CD8-positive, alpha-beta memory T cell (primary cell): ENCODE measurements around the gene CFAP74. TPM values are rescaled to one million over a fixed set of nuclear protein-coding genes. Genes with fewer than 3 reads are reported as not detected.
A peak's percentile ranks its signal among the peaks of the same experiment; 100 is the strongest.

Experiments used
- CTCF ChIA-PET: fragments of 350-600 bp; sonication (Branson Sonifier 250); formaldehyde crosslinking; loops from one replicate; lab custom pipeline; 2021; ENCODE audit warnings: antibody characterized with exemption; lab: Charles Lee
- POLR2A ChIA-PET: fragments of 350-600 bp; sonication (Branson Sonifier 250); formaldehyde crosslinking; loops from one replicate; lab custom pipeline; 2021; ENCODE audit warnings: antibody characterized with exemption; lab: Charles Lee
- DNase-seq, 5 donors: peaks; one replicate each; pipeline versions ENCODE4 v3.0.0 to v3.0.0-alpha.2; 2020 to 2022; ENCODE audit warnings: mixed read lengths in 1 of 5
- H3K27ac ChIP-seq: one replicate; pipeline ENCODE4 v1.7.0; 2013; ENCODE audit warnings: low read depth, mild to moderate bottlenecking, low read length, moderate library complexity
- H3K27me3 ChIP-seq: 2 replicates; pipeline ENCODE4 v1.7.0; 2013; ENCODE audit warnings: low read length, mild to moderate bottlenecking; ENCODE audit not compliant: insufficient read depth, poor library complexity, severe bottlenecking
- H3K36me3 ChIP-seq: 2 replicates; pipeline ENCODE4 v1.7.0; 2013; ENCODE audit warnings: mild to moderate bottlenecking, low read length, moderate library complexity; ENCODE audit not compliant: insufficient read depth
- H3K4me1 ChIP-seq: 2 replicates; pipeline ENCODE4 v1.7.0; 2013; ENCODE audit warnings: mild to moderate bottlenecking, low read length, moderate library complexity; ENCODE audit not compliant: insufficient read depth
- H3K4me3 ChIP-seq: 2 replicates; pipeline ENCODE4 v1.7.0; 2013; ENCODE audit warnings: mild to moderate bottlenecking, low read length
- H3K9me3 ChIP-seq: 2 replicates; pipeline ENCODE4 v1.7.0; 2013; ENCODE audit warnings: mild to moderate bottlenecking, low read length
- H3K27ac Mint-ChIP-seq, 8 donors: one replicate each; pipeline ENCODE4 v1.8.0; 2020 to 2021; ENCODE audit warnings: mixed read lengths in 8 of 8, mild to moderate bottlenecking in 6 of 8, inconsistent platforms in 3 of 8, moderate library complexity in 3 of 8
- H3K27me3 Mint-ChIP-seq, 2 donors: one replicate each; pipeline ENCODE4 v1.8.0; 2020 to 2021; ENCODE audit warnings: mixed read lengths in 2 of 2, mild to moderate bottlenecking in 1 of 2, moderate library complexity in 1 of 2
- H3K36me3 Mint-ChIP-seq, 3 donors: one replicate each; pipeline ENCODE4 v1.8.0; 2020 to 2021; ENCODE audit warnings: mixed read lengths in 3 of 3, inconsistent platforms in 1 of 3, mild to moderate bottlenecking in 1 of 3
- H3K4me1 Mint-ChIP-seq, 3 donors: one replicate each; pipeline ENCODE4 v1.8.0; 2020 to 2021; ENCODE audit warnings: mixed read lengths in 3 of 3, inconsistent platforms in 1 of 3, mild to moderate bottlenecking in 1 of 3
- H3K4me3 Mint-ChIP-seq, 7 donors: one replicate each; pipeline ENCODE4 v1.8.0; 2020 to 2021; ENCODE audit warnings: mixed read lengths in 7 of 7, mild to moderate bottlenecking in 6 of 7, moderate library complexity in 4 of 7, inconsistent platforms in 2 of 7
- H3K9me3 Mint-ChIP-seq, 5 donors: one replicate each; pipeline ENCODE4 v1.8.0; 2020 to 2022; ENCODE audit warnings: mixed read lengths in 5 of 5, mild to moderate bottlenecking in 3 of 5, moderate library complexity in 2 of 5, inconsistent platforms in 1 of 5
- polyA plus RNA-seq: library from polyadenylated mRNA; unstranded; fragments of 300-500 nt; fragmentation: Illumina TruSeq; gene quantifications from one replicate; pipeline ENCODE4 v1.2.3, GENCODE V29; 2021
- total RNA-seq, 2 experiments: library from RNA; stranded (reverse); gene quantifications; one replicate each; pipeline ENCODE4 v1.2.3, GENCODE V29; 2021

Gene CFAP74
- total and polyA plus RNA-seq, 3 experiments from 2014 or later, result not detected

GRCh38 chr1:1893291-1893985 is 110.1 kb downstream of the CFAP74 start:
- ChIA-PET CTCF (interaction anchor here (3.1 kb wide), 1 partner anchor 13 kb away, joined by 20 read pairs; no protein-coding TSS in a partner anchor), POLR2A (no interaction called here)
- Histone ChIP-seq H3K9me3 (no peaks in the 10 kb centered on the region), H3K27ac (no peak overlapping the region), H3K36me3 (no peaks in the 10 kb centered on the region), H3K4me1 (peaks cover 39% of the 10 kb centered on the region), H3K4me3 (no peak overlapping the region), H3K27me3 (no peaks in the 10 kb centered on the region)
- peak overlapping the region; percentile 29 to 92 (median 57) for H3K4me3 Mint-ChIP-seq
- peak overlapping the region in 7 of 8 donors; percentile 38 to 96 (median 85) for H3K27ac Mint-ChIP-seq
- DNase-seq, result no peak
- no peaks in the 10 kb centered on the region for H3K9me3 Mint-ChIP-seq
- peaks cover 5 to 9% of the 10 kb centered on the region in 2 donors for H3K27me3 Mint-ChIP-seq
- peaks cover 0 to 9% (median 0%) of the 10 kb centered on the region in 3 donors for H3K36me3 Mint-ChIP-seq
- peaks cover 30 to 48% (median 35%) of the 10 kb centered on the region in 3 donors for H3K4me1 Mint-ChIP-seq

DNA sequence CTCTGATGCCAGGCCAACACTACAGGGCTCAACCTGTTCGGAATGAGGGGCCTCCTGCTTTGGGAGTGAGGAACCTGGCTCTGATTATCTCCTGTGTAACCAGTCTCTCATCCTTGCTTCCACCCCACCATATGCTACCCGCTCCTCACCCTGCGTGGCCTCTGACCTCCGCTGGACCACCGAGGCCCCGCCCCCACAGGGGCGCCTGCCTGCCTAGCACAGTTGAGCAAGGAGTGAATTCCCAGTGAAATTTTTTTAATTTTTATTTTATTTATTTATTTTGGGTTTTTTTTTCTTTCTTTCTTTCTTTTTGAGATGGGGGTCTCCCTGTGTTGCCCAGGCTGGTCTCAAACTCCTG is 110.8 kb downstream of the CFAP74 start:
- peaks cover 37 to 55% (median 42%) of the 10 kb centered on the region in 3 donors for H3K4me1 Mint-ChIP-seq
- ChIA-PET CTCF (interaction anchor here (1.6 kb wide), 1 partner anchor 9 kb away, joined by 6 read pairs; no protein-coding TSS in a partner anchor), POLR2A (interaction anchor here (1.2 to 1.6 kb wide), 2 partner anchors 13 to 113 kb away, joined by 4 to 7 read pairs; no protein-coding TSS in a partner anchor)
- no peaks in the 10 kb centered on the region for H3K9me3 Mint-ChIP-seq
- H3K4me3 Mint-ChIP-seq, result peak overlapping the region; percentile 79 to 95 (median 91)
- no peak overlapping the region for H3K4me3 ChIP-seq
- no peaks in the 10 kb centered on the region for H3K27me3 ChIP-seq
- peak overlapping the region; percentile 92 to 99 (median 96) for H3K27ac Mint-ChIP-seq
- no peaks in the 10 kb centered on the region for H3K36me3 ChIP-seq
- no peak overlapping the region for H3K27ac ChIP-seq
- H3K4me1 ChIP-seq, result peaks cover 46% of the 10 kb centered on the region
- H3K36me3 Mint-ChIP-seq, result peaks cover 0 to 12% (median 0%) of the 10 kb centered on the region in 3 donors
- H3K27me3 Mint-ChIP-seq, result peaks cover 5 to 9% of the 10 kb centered on the region in 2 donors
- no peak for DNase-seq
- H3K9me3 ChIP-seq, result no peaks in the 10 kb centered on the region

GRCh38 chr1:1892079-1892762 is 111.4 kb downstream of the CFAP74 start:
- H3K27me3 ChIP-seq, result no peaks in the 10 kb centered on the region
- ChIA-PET CTCF (interaction anchor here (1.5 to 1.6 kb wide), 3 partner anchors 9 to 17 kb away, joined by 6 to 9 read pairs (median 6); no protein-coding TSS in a partner anchor), POLR2A (interaction anchor here (1.2 to 1.6 kb wide), 4 partner anchors 13 to 517 kb away, joined by 3 to 12 read pairs (median 6); no protein-coding TSS in a partner anchor)
- Mint-ChIP-seq H3K27me3 (peaks cover 5 to 9% of the 10 kb centered on the region in 2 donors), H3K4me3 (peak overlapping the region; percentile 79 to 95 (median 91)), H3K9me3 (no peaks in the 10 kb centered on the region), H3K4me1 (peaks cover 42 to 61% (median 48%) of the 10 kb centered on the region in 3 donors), H3K36me3 (peaks cover 0 to 13% (median 0%) of the 10 kb centered on the region in 3 donors), H3K27ac (peak overlapping the region; percentile 92 to 99 (median 96))
- H3K4me1 ChIP-seq, result peaks cover 51% of the 10 kb centered on the region
- peak overlapping the region; percentile 63 for H3K4me3 ChIP-seq
- H3K9me3 ChIP-seq, result no peaks in the 10 kb centered on the region
- H3K27ac ChIP-seq, result peak overlapping the region; percentile 78
- DNase-seq, result peak in 2 of 5 donors; percentile 20 to 45
- no peaks in the 10 kb centered on the region for H3K36me3 ChIP-seq

DNA sequence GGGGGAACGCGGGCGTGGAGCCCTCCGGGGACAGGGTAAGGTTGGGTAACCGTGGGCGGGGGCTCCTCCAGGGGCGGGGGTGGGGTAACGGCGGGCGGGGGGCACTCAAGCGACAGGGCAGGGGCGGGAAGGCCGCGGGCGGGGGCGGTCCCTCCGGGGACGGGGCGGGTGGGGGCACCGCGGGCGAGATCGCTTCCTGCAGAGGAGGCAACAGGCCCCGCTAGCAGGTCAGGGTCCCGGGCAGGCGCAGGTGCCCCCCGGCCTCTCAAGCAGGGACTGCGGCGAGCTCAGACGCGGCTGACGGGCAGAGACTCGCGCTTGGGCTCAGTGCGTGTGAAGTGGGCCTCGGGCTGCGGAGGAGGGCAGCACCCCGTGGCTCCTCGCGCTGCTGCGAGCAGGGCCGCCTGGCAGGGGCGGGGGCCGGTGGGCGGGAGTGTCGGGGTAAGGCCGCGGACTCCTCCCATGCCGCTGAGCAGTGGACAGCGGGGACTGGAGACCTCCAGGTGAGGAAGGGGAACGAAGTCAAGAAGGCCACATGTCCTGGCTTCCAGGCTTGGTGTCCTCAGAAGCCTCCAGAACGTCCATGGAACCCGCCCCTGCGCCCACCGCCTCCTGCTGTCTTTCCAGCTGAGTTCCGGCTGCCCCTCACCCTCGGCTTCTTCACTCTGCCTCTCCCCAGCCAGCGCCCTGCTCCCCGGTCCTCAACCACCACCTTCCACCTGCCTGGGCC is 112.1 kb downstream of the CFAP74 start:
- H3K36me3 ChIP-seq, result no peaks in the 10 kb centered on the region
- Mint-ChIP-seq H3K9me3 (no peaks in the 10 kb centered on the region), H3K27me3 (peaks cover 5 to 9% of the 10 kb centered on the region in 2 donors), H3K36me3 (peaks cover 0 to 15% (median 0%) of the 10 kb centered on the region in 3 donors), H3K27ac (peak overlapping the region; percentile 92 to 99 (median 96)), H3K4me1 (peaks cover 46 to 66% (median 54%) of the 10 kb centered on the region in 3 donors), H3K4me3 (peak overlapping the region; percentile 79 to 95 (median 91))
- peaks cover 58% of the 10 kb centered on the region for H3K4me1 ChIP-seq
- H3K9me3 ChIP-seq, result no peaks in the 10 kb centered on the region
- peak in 3 of 5 donors; percentile 79 to 86 (median 81) for DNase-seq
- ChIA-PET CTCF (interaction anchor here (1.5 to 1.6 kb wide), 3 partner anchors 10 to 17 kb away, joined by 6 to 9 read pairs (median 6); no protein-coding TSS in a partner anchor), POLR2A (interaction anchor here (1.2 to 1.6 kb wide), 4 partner anchors 14 to 516 kb away, joined by 3 to 12 read pairs (median 6); no protein-coding TSS in a partner anchor)
- no peaks in the 10 kb centered on the region for H3K27me3 ChIP-seq
- H3K27ac ChIP-seq, result peak overlapping the region; percentile 78
- H3K4me3 ChIP-seq, result peak overlapping the region; percentile 63

DNA sequence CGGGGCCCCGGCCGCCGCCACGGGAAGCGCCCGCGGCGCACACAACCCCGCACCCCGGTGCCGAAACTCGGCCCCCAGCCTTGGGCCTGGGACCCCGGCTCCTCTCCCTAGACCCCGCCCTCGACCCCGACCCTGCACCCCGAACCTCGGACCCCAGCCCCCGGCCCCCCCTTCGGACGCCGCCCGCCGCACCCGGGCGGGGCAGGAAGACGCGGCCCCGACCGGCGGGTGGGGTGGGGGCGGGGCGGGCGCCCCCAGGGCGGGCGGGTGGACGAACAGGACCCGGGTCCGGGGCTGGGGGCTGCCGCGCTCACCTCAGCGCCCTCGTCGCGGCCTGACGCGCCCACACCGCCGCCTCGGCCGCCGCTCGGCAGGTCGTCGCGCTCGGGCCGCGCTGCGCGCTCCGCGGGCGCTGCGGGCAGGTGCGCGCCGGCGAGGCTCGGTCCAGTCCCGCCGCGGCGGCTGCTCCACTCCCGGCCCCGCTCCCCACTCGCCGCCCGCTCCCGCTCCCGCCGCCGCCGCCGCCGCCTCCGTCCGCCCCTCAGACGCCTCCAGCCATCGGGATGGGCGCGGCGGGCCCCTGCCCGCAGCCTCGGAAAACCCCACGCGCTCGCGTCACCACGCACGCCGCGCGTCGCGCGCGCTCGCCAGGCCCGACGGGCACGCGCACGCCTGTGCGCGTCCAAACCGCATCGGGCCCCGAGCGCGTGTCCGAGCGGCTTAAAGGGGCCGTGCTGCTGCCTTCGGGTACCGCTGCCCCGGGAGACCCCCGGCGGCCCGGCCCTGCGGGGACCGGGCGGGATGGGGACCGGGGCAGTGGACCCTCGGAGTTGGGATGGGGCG is 112.9 kb downstream of the CFAP74 start, which contains the start of gene GNB1:
Gene GNB1, minus strand, starts transcription at position 582 of the 843 bp plus-strand sequence. CDS start 65,634 bp downstream, outside the sequence.
- peak; percentile 83 to 92 (median 90) for DNase-seq
- peaks cover 4% of the 10 kb centered on the region in 2 donors for H3K27me3 Mint-ChIP-seq
- H3K4me1 ChIP-seq, result peaks cover 66% of the 10 kb centered on the region
- no peaks in the 10 kb centered on the region for H3K9me3 ChIP-seq
- no peaks in the 10 kb centered on the region for H3K36me3 ChIP-seq
- CTCF ChIA-PET, result interaction anchor here (1.5 to 1.6 kb wide), 2 partner anchors 15 to 18 kb away, joined by 6 to 9 read pairs; no protein-coding TSS in a partner anchor
- POLR2A ChIA-PET, result interaction anchor here (1.5 kb wide), 2 partner anchors 18 to 515 kb away, joined by 3 to 12 read pairs; no protein-coding TSS in a partner anchor
- H3K27ac ChIP-seq, result peak within 1 kb of the TSS; percentile 84
- peaks cover 51 to 70% (median 62%) of the 10 kb centered on the region in 3 donors for H3K4me1 Mint-ChIP-seq
- H3K27ac Mint-ChIP-seq, result peak within 1 kb of the TSS; percentile 92 to 99 (median 96)
- no peaks in the 10 kb centered on the region for H3K9me3 Mint-ChIP-seq
- H3K36me3 Mint-ChIP-seq, result peaks cover 0 to 18% (median 0%) of the 10 kb centered on the region in 3 donors
- H3K4me3 Mint-ChIP-seq, result peak within 1 kb of the TSS; percentile 79 to 95 (median 92)
- peak within 1 kb of the TSS; percentile 63 for H3K4me3 ChIP-seq
- no peaks in the 10 kb centered on the region for H3K27me3 ChIP-seq

- Mint-ChIP-seq H3K4me1 (peaks cover 50 to 67% (median 59%) of the 10 kb centered on the region in 3 donors), H3K27ac (peak overlapping the region; percentile 74 to 97 (median 94)), H3K36me3 (peaks cover 0 to 18% (median 0%) of the 10 kb centered on the region in 3 donors), H3K27me3 (peaks cover 2 to 4% of the 10 kb centered on the region in 2 donors), H3K9me3 (no peaks in the 10 kb centered on the region), H3K4me3 (peak overlapping the region; percentile 76 to 93 (median 88))
- ChIA-PET POLR2A (interaction anchor here (0.7 kb wide), 2 partner anchors 42 to 110 kb away, joined by 3 to 7 read pairs; no protein-coding TSS in a partner anchor), CTCF (no interaction called here)
- Histone ChIP-seq H3K27ac (peak overlapping the region; percentile 84), H3K9me3 (no peaks in the 10 kb centered on the region), H3K27me3 (no peaks in the 10 kb centered on the region), H3K4me3 (peak overlapping the region; percentile 51), H3K36me3 (no peaks in the 10 kb centered on the region), H3K4me1 (peaks cover 64% of the 10 kb centered on the region)
- peak; percentile 20 to 61 (median 48) for DNase-seq
These were observed 113.6 kb downstream of the CFAP74 start for GRCh38 chr1:1889847-1890505.
